H1 (cell line): ENCODE data around the gene RAB40B. TPM values are rescaled to one million over a fixed set of nuclear protein-coding genes. Genes with fewer than 3 reads are reported as not detected.

Experiments used
- CTCF ChIA-PET: fragments of 300-600 bp; sonication (Branson Sonifier 250); formaldehyde crosslinking; loops from one replicate; lab custom pipeline; 2021; ENCODE audit not compliant: partially characterized antibody; lab: Charles Lee
- POLR2A ChIA-PET: fragments of 300-600 bp; sonication (Branson Sonifier 250); formaldehyde crosslinking; loops from one replicate; lab custom pipeline; 2021; ENCODE audit warnings: inconsistent platforms; ENCODE audit not compliant: partially characterized antibody; lab: Charles Lee
- DNase-seq, 2 experiments: peaks; one replicate each; pipeline versions ENCODE4 v3.0.0 to v3.0.0-alpha.2; 2010 to 2022; ENCODE audit warnings: low spot score in 2 of 2, low read depth in 1 of 2, mixed read lengths in 1 of 2
- FAIRE-seq: peaks from 2 replicates; lab custom pipeline; 2011; peaks lifted over from hg19 to GRCh38; lab: Jason Lieb, UNC
- H2AFZ ChIP-seq: 2 replicates; pipeline ENCODE4 v1.8.1; 2012; ENCODE audit warnings: low read length, inconsistent platforms
- H2AK5ac ChIP-seq: 2 replicates; pipeline ENCODE4 v1.6.1; 2013; ENCODE audit warnings: low read depth, low read length
- H2BK120ac ChIP-seq: replicated peaks from 2 replicates; pipeline ENCODE3; 2013; ENCODE audit warnings: low read depth, low read length, inconsistent platforms
- H2BK12ac ChIP-seq: 2 replicates; pipeline ENCODE4 v1.6.1; 2013; ENCODE audit warnings: low read depth, low read length
- H2BK15ac ChIP-seq: 2 replicates; pipeline ENCODE4 v1.6.1; 2013; ENCODE audit warnings: low read length
- H2BK20ac ChIP-seq: 2 replicates; pipeline ENCODE4 v1.6.1; 2013; ENCODE audit warnings: low read length
- H2BK5ac ChIP-seq: 2 replicates; pipeline ENCODE4 v1.6.1; 2013; ENCODE audit warnings: low read depth, low read length
- H3K14ac ChIP-seq: 2 replicates; pipeline ENCODE4 v1.6.1; 2013; ENCODE audit warnings: inconsistent platforms; ENCODE audit not compliant: insufficient read length
- H3K18ac ChIP-seq: 2 replicates; pipeline ENCODE4 v1.6.1; 2013; ENCODE audit warnings: low read length; ENCODE audit errors: extremely low read depth
- H3K23ac ChIP-seq: 2 replicates; pipeline ENCODE4 v1.6.1; 2013; ENCODE audit warnings: inconsistent platforms; ENCODE audit not compliant: insufficient read length
- H3K23me2 ChIP-seq: 2 replicates; pipeline ENCODE4 v1.6.1; 2013; ENCODE audit warnings: low read depth, low read length
- H3K27ac ChIP-seq: 2 replicates; pipeline ENCODE4 v1.6.1; 2011; ENCODE audit warnings: low read depth, low read length, inconsistent platforms
- H3K27me3 ChIP-seq, 4 experiments: replicated peaks in 1 of 4; 1 replicate in 1 of 4; 2 replicates in 3 of 4; pipeline versions ENCODE4 v1.6.1 to v1.8.1; 2011 to 2013; ENCODE audit warnings: low read length in 3 of 4, mild to moderate bottlenecking in 3 of 4, inconsistent platforms in 2 of 4, mixed read lengths in 2 of 4, moderate library complexity in 1 of 4; ENCODE audit not compliant: control insufficient read depth in 3 of 4, insufficient read depth in 3 of 4; ENCODE audit errors: extremely low read depth in 1 of 4
- H3K36me3 ChIP-seq, 4 experiments: 2 replicates each; pipeline versions ENCODE4 v1.6.1 to v1.8.1; 2011 to 2013; ENCODE audit warnings: mild to moderate bottlenecking in 4 of 4, low read length in 3 of 4, moderate library complexity in 2 of 4, control low read depth in 1 of 4, inconsistent platforms in 1 of 4; ENCODE audit not compliant: insufficient read depth in 4 of 4, control insufficient read depth in 2 of 4
- H3K4ac ChIP-seq: replicated peaks from 2 replicates; pipeline ENCODE3; 2013; ENCODE audit warnings: low read length, low read depth, mixed read lengths, inconsistent platforms; ENCODE audit not compliant: insufficient read length
- H3K4me1 ChIP-seq, 4 experiments: replicated peaks in 1 of 4; 1 replicate in 1 of 4; 2 replicates in 3 of 4; pipeline versions ENCODE4 v1.6.1 to v1.8.1; 2011 to 2013; ENCODE audit warnings: low read length in 3 of 4, inconsistent platforms in 2 of 4, mixed read lengths in 1 of 4; ENCODE audit not compliant: insufficient read depth in 4 of 4, control insufficient read depth in 3 of 4
- H3K4me2 ChIP-seq, 2 experiments: 2 replicates each; pipeline versions ENCODE4 v1.6.1 to v1.8.1; 2011 to 2013; ENCODE audit warnings: low read depth in 2 of 2, low read length in 2 of 2, control low read depth in 1 of 2, inconsistent platforms in 1 of 2, mild to moderate bottlenecking in 1 of 2; ENCODE audit not compliant: insufficient read depth in 1 of 2
- H3K4me3 ChIP-seq, 4 experiments: fragments of 200-600, 300-600 bp in 1 of 4; sonication (generic), shearing (Covaris generic), sonication (Bioruptor Twin) in 1 of 4; 2 replicates each; pipeline versions ENCODE4 v1.5.1 to v1.8.1; 2011 to 2016; ENCODE audit warnings: low read length in 4 of 4, low read depth in 3 of 4, control low read depth in 2 of 4, inconsistent platforms in 2 of 4, mild to moderate bottlenecking in 2 of 4, mixed read lengths in 1 of 4, moderate library complexity in 1 of 4; ENCODE audit not compliant: insufficient read depth in 2 of 4; ENCODE audit errors: extremely low read depth in 1 of 4
- H3K56ac ChIP-seq: replicated peaks from 2 replicates; pipeline ENCODE3; 2013; ENCODE audit warnings: low read depth, mild to moderate bottlenecking, mixed read lengths, low read length, inconsistent platforms; ENCODE audit not compliant: insufficient read length
- H3K79me1 ChIP-seq: 2 replicates; pipeline ENCODE4 v1.6.1; 2013; ENCODE audit warnings: low read depth, low read length, control low read depth
- H3K79me2 ChIP-seq, 2 experiments: 2 replicates each; pipeline versions ENCODE4 v1.6.1 to v1.8.1; 2012 to 2013; ENCODE audit warnings: low read length in 2 of 2, mild to moderate bottlenecking in 2 of 2, inconsistent platforms in 1 of 2; ENCODE audit not compliant: insufficient read depth in 2 of 2, control insufficient read depth in 1 of 2
- H3K9ac ChIP-seq, 4 experiments: replicated peaks in 1 of 4; 1 replicate in 1 of 4; 2 replicates in 3 of 4; pipeline versions ENCODE4 v1.6.1 to v1.8.1; 2011 to 2013; ENCODE audit warnings: low read depth in 3 of 4, low read length in 3 of 4, control low read depth in 2 of 4, mild to moderate bottlenecking in 2 of 4, moderate library complexity in 2 of 4, inconsistent platforms in 1 of 4; ENCODE audit errors: extremely low read depth in 1 of 4
- H3K9me3 ChIP-seq, 2 experiments: 2 replicates each; pipeline versions ENCODE4 v1.6.1 to v1.8.1; 2012 to 2013; ENCODE audit warnings: mild to moderate bottlenecking in 2 of 2, moderate library complexity in 2 of 2, control low read depth in 1 of 2, inconsistent platforms in 1 of 2, low read depth in 1 of 2, low read length in 1 of 2, mixed read lengths in 1 of 2; ENCODE audit not compliant: insufficient read depth in 2 of 2
- H4K20me1 ChIP-seq, 2 experiments: replicated peaks in 1 of 2; 2 replicates each; pipeline versions ENCODE3 to v1.8.1; 2011 to 2013; ENCODE audit warnings: inconsistent platforms in 2 of 2, low read length in 2 of 2, mild to moderate bottlenecking in 1 of 2; ENCODE audit not compliant: insufficient read depth in 2 of 2, control insufficient read depth in 1 of 2
- H4K5ac ChIP-seq: 2 replicates; pipeline ENCODE4 v1.6.1; 2013; ENCODE audit warnings: low read length, low read depth, mixed read lengths, inconsistent platforms; ENCODE audit not compliant: insufficient read length
- H4K8ac ChIP-seq: 2 replicates; pipeline ENCODE4 v1.8.0; 2013; ENCODE audit warnings: mild to moderate bottlenecking, moderate library complexity, low read length, inconsistent platforms; ENCODE audit not compliant: insufficient read depth; ENCODE audit errors: extremely low read depth
- H4K91ac ChIP-seq: replicated peaks from 2 replicates; pipeline ENCODE3; 2013; ENCODE audit warnings: low read length, mixed read lengths, inconsistent platforms; ENCODE audit not compliant: insufficient read length
- BACH1 ChIP-seq: IDR thresholded peaks from 2 replicates; pipeline ENCODE4 v1.6.1; 2012; ENCODE audit warnings: low read length, improper control_type of control experiment
- BCL11A ChIP-seq, 2 experiments: IDR thresholded peaks; one replicate each; pipeline ENCODE4 v1.6.1; 2011; ENCODE audit warnings: low read depth in 2 of 2, low read length in 2 of 2, mild to moderate bottlenecking in 2 of 2
- CEBPB ChIP-seq: IDR thresholded peaks from 2 replicates; pipeline ENCODE4 v1.6.1; 2012; ENCODE audit warnings: low read depth, low read length
- CHD1 ChIP-seq: IDR thresholded peaks from 2 replicates; pipeline ENCODE4 v1.6.1; 2012; ENCODE audit warnings: low read depth, low read length, improper control_type of control experiment
- CTBP2 ChIP-seq: IDR thresholded peaks from 2 replicates; pipeline ENCODE4 v1.7.0; 2011; ENCODE audit warnings: borderline replicate concordance, mild to moderate bottlenecking, moderate library complexity, mixed read lengths, low read length; ENCODE audit not compliant: insufficient read depth, insufficient read length
- E2F6 ChIP-seq: IDR thresholded peaks from 2 replicates; pipeline ENCODE4 v1.6.1; 2012; ENCODE audit warnings: inconsistent platforms
- RFX5 ChIP-seq: IDR thresholded peaks from 2 replicates; pipeline ENCODE4 v1.6.1; 2011; ENCODE audit warnings: low read depth, low read length, improper control_type of control experiment, borderline replicate concordance
- RNF2 ChIP-seq: fragments of 200-900, 300-1000 bp; sonication (generic); IDR thresholded peaks from 2 replicates; pipeline ENCODE4 v1.7.1; 2016; ENCODE audit warnings: borderline replicate concordance, low read depth, mild to moderate bottlenecking, antibody characterized with exemption, low read length; ENCODE audit not compliant: poor library complexity, severe bottlenecking; ENCODE audit errors: missing control alignments
- SIN3A ChIP-seq, 2 experiments: IDR thresholded peaks in 1 of 2; conservative IDR thresholded peaks in 1 of 2; 2 replicates each; pipeline ENCODE4 v1.6.1; 2011 to 2012; ENCODE audit warnings: low read length in 2 of 2, improper control_type of control experiment in 1 of 2, low read depth in 1 of 2, mild to moderate bottlenecking in 1 of 2
- SIRT6 ChIP-seq: IDR thresholded peaks from one replicate; pipeline ENCODE4 v1.7.1; 2012; ENCODE audit warnings: low read length, inconsistent platforms
- SP1 ChIP-seq: IDR thresholded peaks from 2 replicates; pipeline ENCODE4 v1.6.1; 2011; ENCODE audit warnings: low read depth, low read length
- TAF1 ChIP-seq: IDR thresholded peaks from 2 replicates; pipeline ENCODE4 v1.6.1; 2011; ENCODE audit warnings: mild to moderate bottlenecking, low read depth, low read length
- whole genome bisulfite sequencing, 2 experiments: shearing (Covaris generic) in 1 of 2; methylation state at CpG; one replicate each; pipeline versions ENCODE4 v1.1.6 to v1.1.7; 2013 to 2015; ENCODE audit warnings: low lambda C conversion rate in 2 of 2, mixed read lengths in 2 of 2, inconsistent platforms in 1 of 2, low coverage in 1 of 2, missing lambda C conversion rate in 1 of 2; ENCODE audit not compliant: insufficient replicate concordance in 2 of 2, insufficient coverage in 1 of 2, insufficient read length in 1 of 2; ENCODE audit errors: extremely low coverage in 1 of 2, missing lambda C conversion rate in 1 of 2; 5-methylcytosine and 5-hydroxymethylcytosine counted together
- polyA plus RNA-seq, 7 experiments: library from polyadenylated mRNA; depleted of rRNA in 3 of 7; stranded (reverse) in 5 of 7; unstranded in 2 of 7; fragments of >200 nt in 5 of 7; fragments of 200-250 nt in 2 of 7; gene quantifications; 1 replicate in 5 of 7; 2 replicates in 1 of 7; 4 replicates in 1 of 7; pipeline versions ENCODE4 v1.2.1 to v1.2.3, GENCODE V29; 2011 to 2013; ENCODE audit warnings: missing spikeins in 2 of 7, mixed read lengths in 2 of 7
- total RNA-seq: library from RNA; stranded (reverse); fragmentation: NEBNext Ultra II Directional; extraction: Animal tissue kit (Norgen Biotek cat#: 25700); gene quantifications from 2 replicates; pipeline ENCODE4 v1.2.1, GENCODE V29; 2021

RAB40B gene
- total and polyA plus RNA-seq, 2 of the 8 experiments (the other 6 are each of a cell fraction or from before 2014, with no cell fraction given) = 3.1 to 4.6 TPM

GRCh38 chr17:82677353-82677925 is 21.1 kb downstream of the RAB40B start:
- Histone ChIP-seq H3K4ac (no peak overlapping the region), H4K8ac (no peak overlapping the region), H3K9ac (no peak overlapping the region), H3K4me3 (no peak overlapping the region), H3K56ac (no peak overlapping the region), H3K23me2 (no peaks in the 10 kb centered on the region), H4K91ac (no peak overlapping the region), H3K4me1 (no peaks in the 10 kb centered on the region), H2BK120ac (no peak overlapping the region), H3K9me3 (peaks cover 2% of the 10 kb centered on the region in 2 experiments; a peak in 2 of 4 replicates), H3K36me3 (no peaks in the 10 kb centered on the region), H3K4me2 (no peak overlapping the region), H3K27me3 (no peaks in the 10 kb centered on the region; a peak in 1 of 7 replicates), H2BK15ac (no peak overlapping the region), H2BK12ac (no peak overlapping the region), H4K5ac (no peak overlapping the region), H3K79me2 (no peaks in the 10 kb centered on the region), H3K18ac (no peak overlapping the region), H2AK5ac (no peak overlapping the region), H3K14ac (no peak overlapping the region), H2BK20ac (no peak overlapping the region), H2BK5ac (no peak overlapping the region), H3K79me1 (no peaks in the 10 kb centered on the region), H2AFZ (no peak overlapping the region), H3K27ac (no peak overlapping the region), H4K20me1 (peaks cover 0 to 2% of the 10 kb centered on the region in 2 experiments), H3K23ac (no peak overlapping the region)
- ChIA-PET CTCF (interaction anchor here (0.6 to 6.5 kb wide), 16 partner anchors 9 to 326 kb away, joined by 3 to 50 read pairs (median 4); no protein-coding TSS in a partner anchor), POLR2A (interaction anchor here (0.6 to 1.6 kb wide), 4 partner anchors 9 to 89 kb away, joined by 3 read pairs; no protein-coding TSS in a partner anchor)
- 90% methylated on average over 22 of the region's 23 CpGs; no CpG with 5 or more reads in 1 of the 2 experiments for WGBS, 2 experiments
- FAIRE-seq (no peak), DNase-seq (no peak)
- TF ChIP-seq RFX5 = no peak
- TF ChIP-seq RNF2 = no peak
- TF ChIP-seq SIRT6 = no peak
- no peak for TF ChIP-seq BCL11A (IDR thresholded peaks at IDR 0.05; ENCODE audit: low read depth in 2 of 2, low read length in 2 of 2)
- TF ChIP-seq CEBPB = no peak
- no peak for TF ChIP-seq BACH1
- TF ChIP-seq CHD1 = no peak
- TF ChIP-seq SP1 = no peak
- TF ChIP-seq SIN3A (conservative IDR thresholded peaks at IDR 0.05 in 1 of 2, IDR thresholded peaks at IDR 0.05 in 1 of 2; ENCODE audit: low read depth in 1 of 2, low read length in 2 of 2) = no peak
- TF ChIP-seq CTBP2 = no peak
- TF ChIP-seq E2F6 = no peak
- no peak for TF ChIP-seq TAF1
